ENCODE results near the gene PDK2. TPM values are rescaled to one million over a fixed set of nuclear protein-coding genes. Genes with fewer than 3 reads are reported as not detected.
A peak's percentile ranks its signal among the peaks of the same experiment; 100 is the strongest.

The PDK2 gene
- total RNA-seq, 1 experiment from 2014 or later = 31.9 TPM

- no peak overlapping the region for H2AFZ ChIP-seq (ENCODE audit: low read length)
- no TSS peak for BruUV-seq (replicated peaks)
- POLR2A ChIA-PET (ENCODE audit: unreplicated experiment) = no interaction called here
- no peaks in the 10 kb centered on the region for H4K20me1 ChIP-seq (ENCODE audit: low read length)
- no peak overlapping the region for H3K4me2 ChIP-seq (ENCODE audit: low read length)
- CTCF ChIA-PET = interaction anchor here (1.2 kb wide), 1 partner anchor 21 kb away, joined by 3 read pairs; the partner anchor contains the start of gene PDK2
- no peak overlapping the region for H3K9ac ChIP-seq (ENCODE audit: low read length)
- H3K9me2 ChIP-seq (replicated peaks; ENCODE audit: low read length) = no peaks in the 10 kb centered on the region
- H3K36me3 ChIP-seq (ENCODE audit: low read depth, low read length) = no peaks in the 10 kb centered on the region
- peaks cover 5% of the 10 kb centered on the region; the same call in 1 of the 2 replicates for H3K27me3 ChIP-seq (ENCODE audit: low read length)
- peaks cover 5% of the 10 kb centered on the region; the same call in 1 of the 2 replicates for H3K4me1 ChIP-seq (ENCODE audit: insufficient read depth, low read length)
- H3K9me3 ChIP-seq (ENCODE audit: low read length) = no peaks in the 10 kb centered on the region
- H3K79me2 ChIP-seq (ENCODE audit: low read length) = no peaks in the 10 kb centered on the region
- no peak overlapping the region for H3K27ac ChIP-seq (ENCODE audit: low read length)
- intact Hi-C loops (cut with micrococcal nuclease) = loop anchor here (2.0 kb wide), 1 partner anchor 45 kb away; no protein-coding TSS in a partner anchor
- H3K4me3 ChIP-seq (ENCODE audit: low read length) = no peak overlapping the region
- DNase-seq (no peak), ATAC-seq (no peak)
- no peak for TF ChIP-seq EZH2phosphoT487 (IDR thresholded peaks at IDR 0.05; ENCODE audit: borderline replicate concordance, low read length)
- TF ChIP-seq EZH2 (IDR thresholded peaks at IDR 0.05; ENCODE audit: low read length, unreplicated experiment) = no peak
- no peak for TF ChIP-seq CTCF (conservative IDR thresholded peaks at IDR 0.05; ENCODE audit: low read depth, low read length)
- no peaks in the 10 kb centered on the region for H3F3A ChIP-seq (ENCODE audit: low read length, unreplicated experiment)
Observed at GRCh38 chr17:50115756-50116155, 20.6 kb downstream of the PDK2 start.

GRCh38 chr17:50117202-50118051 is 22.3 kb downstream of the PDK2 start:
- DNase-seq (peak; percentile 85), ATAC-seq (peak; percentile 88)
- peak overlapping the region; percentile 64 for H3K4me2 ChIP-seq (ENCODE audit: low read length)
- H3K9me2 ChIP-seq (replicated peaks; ENCODE audit: low read length) = no peaks in the 10 kb centered on the region
- ChIA-PET POLR2A (ENCODE audit: unreplicated experiment) (no interaction called here), CTCF (interaction anchor here (1.0 to 2.0 kb wide), 4 partner anchors 19 to 34 kb away, joined by 5 to 20 read pairs (median 6); no protein-coding TSS in a partner anchor)
- H3K9ac ChIP-seq (ENCODE audit: low read length) = no peak overlapping the region
- no peaks in the 10 kb centered on the region for H4K20me1 ChIP-seq (ENCODE audit: low read length)
- peak overlapping the region; percentile 36 for H2AFZ ChIP-seq (ENCODE audit: low read length)
- H3K9me3 ChIP-seq (ENCODE audit: low read length) = no peaks in the 10 kb centered on the region
- BruUV-seq (replicated peaks) = no TSS peak
- TF ChIP-seq EZH2phosphoT487 (IDR thresholded peaks at IDR 0.05; ENCODE audit: borderline replicate concordance, low read length) = no peak
- TF ChIP-seq CTCF (conservative IDR thresholded peaks at IDR 0.05; ENCODE audit: low read depth, low read length) = peak; percentile 71
- no peaks in the 10 kb centered on the region for H3F3A ChIP-seq (ENCODE audit: low read length, unreplicated experiment)
- peaks cover 5% of the 10 kb centered on the region; the same call in 1 of the 2 replicates for H3K27me3 ChIP-seq (ENCODE audit: low read length)
- no peaks in the 10 kb centered on the region for H3K36me3 ChIP-seq (ENCODE audit: low read depth, low read length)
- H3K27ac ChIP-seq (ENCODE audit: low read length) = no peak overlapping the region
- H3K4me1 ChIP-seq (ENCODE audit: insufficient read depth, low read length) = peaks cover 5% of the 10 kb centered on the region; the same call in 1 of the 2 replicates
- H3K4me3 ChIP-seq (ENCODE audit: low read length) = peak overlapping the region; percentile 18; the same call in 1 of the 2 replicates
- intact Hi-C loops (cut with micrococcal nuclease) = no loop called here
- no peaks in the 10 kb centered on the region for H3K79me2 ChIP-seq (ENCODE audit: low read length)
